Spleen (tissue), 7 donors: Measurements from ENCODE around the gene PRKCH.

Source experiments
- CTCF ChIP-seq, 11 experiments: fragments of 200-600 bp in 7 of 11; fragments of 450-650 bp in 4 of 11; sonication (generic) in 4 of 11; IDR thresholded peaks in 8 of 11; conservative IDR thresholded peaks in 3 of 11; 1 replicate in 7 of 11; 2 replicates in 4 of 11; pipeline versions ENCODE4 v1.4.0 to v1.8.0; 2016 to 2021; ENCODE audit warnings: antibody characterized with exemption in 11 of 11, inconsistent platforms in 4 of 11, mild to moderate bottlenecking in 1 of 11
- POLR2A ChIP-seq, 3 donors: fragments of 450-650 bp; IDR thresholded peaks; one replicate each; pipeline ENCODE4 v1.5.1; 2017; ENCODE audit warnings: antibody characterized with exemption in 3 of 3, mild to moderate bottlenecking in 1 of 3
- POLR2AphosphoS5 ChIP-seq, 3 donors: sonication (generic); formaldehyde crosslinking; IDR thresholded peaks; one replicate each; pipeline ENCODE4 v1.5.1; 2017; ENCODE audit warnings: antibody characterized with exemption in 3 of 3
- donor health status: DM: no; HTN: no; CAD: no; lungs with moderate emphysema.
- donor health status: DM: no; HTN: no; CAD: no.
- donor health status: DM: no; HTN: no; CAD: no.

- TF ChIP-seq POLR2A (IDR thresholded peaks at IDR 0.05) (no peak), CTCF (IDR thresholded peaks at IDR 0.05 in 8 of 11, conservative IDR thresholded peaks at IDR 0.05 in 3 of 11) (no peak), POLR2AphosphoS5 (IDR thresholded peaks at IDR 0.05) (peak in 2 of 3 donors; percentile 68 to 87)
These were observed 264.5 kb downstream of the PRKCH start for GRCh38 chr14:61585598-61586543.
